AG20443 (cell line): ENCODE results near the gene NRBF2.
"Not testable (repeated sequence)": the region's sequence is repeated elsewhere in the genome, so short reads cannot be mapped to it uniquely, and the experiment has no call there.

Source experiments
- DNase-seq: peaks from one replicate; pipeline ENCODE4 v3.0.0; 2012; ENCODE audit warnings: low spot score, mixed read lengths

Gene NRBF2

DNA sequence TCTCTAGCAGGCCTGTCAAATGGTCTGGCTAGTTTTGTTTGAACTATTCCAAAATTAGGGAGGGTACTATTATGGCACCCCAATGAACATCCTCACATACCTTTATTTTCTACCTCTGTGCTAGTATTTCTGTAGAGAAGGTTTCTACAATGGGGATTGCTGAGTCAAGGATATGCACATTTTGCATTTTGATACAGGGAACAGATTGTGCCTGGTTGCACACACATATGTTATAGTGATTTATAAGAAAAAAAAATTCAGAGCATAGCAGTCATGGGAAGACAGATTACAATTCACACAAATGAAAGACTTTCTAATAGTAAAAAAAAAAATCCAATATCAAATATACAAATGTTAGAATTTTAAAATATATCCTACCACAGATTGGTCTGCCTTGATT is 14.1 kb upstream of the NRBF2 start:
- DNase-seq = no peak

DNA sequence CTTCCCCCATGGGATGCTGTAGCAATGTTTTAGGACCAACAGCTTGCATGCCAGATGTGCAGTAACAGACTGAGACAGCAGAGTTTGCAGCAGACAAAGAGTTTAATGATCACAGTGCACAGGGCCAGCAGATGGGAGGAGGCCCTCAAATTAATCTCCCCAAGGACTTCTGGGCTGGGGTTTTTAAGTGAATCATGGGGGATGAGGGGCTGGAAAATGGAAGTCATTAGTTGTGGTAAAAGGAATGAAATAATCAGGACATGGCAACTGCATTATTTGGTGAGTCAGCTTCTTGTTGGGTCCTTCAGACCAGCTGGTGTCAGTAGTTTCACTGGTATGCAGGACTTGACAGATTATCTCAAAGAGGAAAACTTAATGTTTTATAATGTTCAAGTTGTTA is 12.6 kb upstream of the NRBF2 start:
- DNase-seq = peak; percentile 80

DNA sequence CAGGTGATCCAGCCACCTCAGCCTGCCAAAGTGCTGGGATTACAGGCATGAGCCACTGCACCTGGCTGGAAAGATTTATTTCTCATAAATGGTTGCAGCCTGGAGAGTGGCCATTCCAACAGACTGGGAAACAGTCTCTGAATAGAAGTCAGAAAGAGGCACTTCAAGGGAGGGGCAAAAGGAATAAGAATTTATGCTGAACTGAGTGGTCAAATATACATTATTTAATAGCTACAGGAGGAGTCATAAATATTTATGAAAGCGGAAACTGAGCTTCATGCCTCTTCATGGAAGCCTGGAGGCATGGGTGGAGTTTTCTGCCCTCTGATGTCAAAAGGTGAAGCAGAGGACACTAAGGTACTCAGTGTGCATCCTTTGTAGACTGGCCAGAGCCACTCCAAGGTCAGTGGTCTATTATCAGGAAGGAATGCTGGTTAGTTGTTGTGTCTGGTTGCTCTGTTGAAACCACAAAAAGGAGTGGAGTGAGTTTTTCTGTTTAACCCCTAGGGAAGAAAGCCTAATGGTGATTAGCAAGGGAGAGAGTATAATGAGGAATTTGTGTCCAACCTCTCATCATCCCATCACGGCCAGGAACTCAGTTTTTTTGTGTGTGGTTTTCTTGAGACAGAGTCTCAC is 9.3 kb upstream of the NRBF2 start:
- no peak for DNase-seq

DNA sequence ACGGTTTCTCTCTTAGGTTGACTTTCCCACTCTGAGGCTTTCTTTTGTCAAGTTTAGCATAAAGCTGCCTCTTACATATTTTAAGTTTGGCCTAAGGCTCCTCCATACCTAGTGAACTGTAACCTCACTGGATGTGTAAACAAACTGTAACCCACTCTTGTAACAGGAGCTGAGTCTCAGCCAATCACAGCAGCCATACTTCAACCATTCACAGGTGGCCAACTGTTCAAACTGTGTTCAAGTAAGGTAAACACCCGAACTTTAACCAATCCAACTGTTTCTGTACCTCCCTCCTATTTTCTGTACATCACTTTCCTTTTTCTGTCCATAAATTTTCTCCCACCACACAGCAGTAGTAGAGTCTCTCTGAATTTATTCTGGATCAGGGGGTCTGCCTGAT is 7.7 kb upstream of the NRBF2 start:
- no peak for DNase-seq

DNA sequence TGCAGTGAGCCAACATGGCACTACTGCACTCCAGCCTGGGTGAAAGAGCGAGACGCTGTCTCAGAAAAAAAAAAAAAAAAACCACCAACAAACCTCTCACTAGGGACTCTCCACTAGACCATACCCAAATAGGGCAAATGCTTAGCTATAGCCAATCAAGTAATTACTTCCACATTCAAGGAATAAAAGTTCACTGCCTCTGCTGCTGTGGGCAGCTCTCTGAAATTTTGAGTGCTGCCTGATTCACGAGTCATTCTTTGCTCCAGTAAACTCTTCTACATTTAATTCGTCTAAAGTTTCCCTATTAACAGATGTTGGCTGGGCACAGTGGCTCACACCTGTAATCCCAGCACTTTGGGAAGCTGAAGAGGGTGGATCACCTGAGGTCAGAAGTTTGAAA is 4.7 kb upstream of the NRBF2 start:
- peak; percentile 20 for DNase-seq

DNA sequence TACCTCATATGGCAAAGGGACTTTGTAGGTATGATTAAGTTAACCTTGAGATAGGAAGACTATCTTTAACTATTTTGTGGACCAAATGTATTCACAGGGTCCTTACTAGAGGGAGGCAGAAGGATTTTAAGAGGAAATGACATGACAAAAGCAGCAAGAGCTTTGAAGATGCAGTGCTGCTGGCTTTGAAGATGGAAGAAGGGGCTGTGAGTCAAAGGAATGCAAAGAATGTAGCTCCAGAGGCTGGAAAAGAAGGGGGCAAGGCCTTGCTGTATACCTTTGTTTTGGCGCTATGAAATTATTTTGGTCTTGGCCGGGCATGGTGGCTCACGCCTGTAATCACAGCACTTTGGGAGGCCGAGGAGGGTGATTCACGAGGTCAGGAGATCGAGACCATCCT is 3.2 kb upstream of the NRBF2 start:
- no peak for DNase-seq

DNA sequence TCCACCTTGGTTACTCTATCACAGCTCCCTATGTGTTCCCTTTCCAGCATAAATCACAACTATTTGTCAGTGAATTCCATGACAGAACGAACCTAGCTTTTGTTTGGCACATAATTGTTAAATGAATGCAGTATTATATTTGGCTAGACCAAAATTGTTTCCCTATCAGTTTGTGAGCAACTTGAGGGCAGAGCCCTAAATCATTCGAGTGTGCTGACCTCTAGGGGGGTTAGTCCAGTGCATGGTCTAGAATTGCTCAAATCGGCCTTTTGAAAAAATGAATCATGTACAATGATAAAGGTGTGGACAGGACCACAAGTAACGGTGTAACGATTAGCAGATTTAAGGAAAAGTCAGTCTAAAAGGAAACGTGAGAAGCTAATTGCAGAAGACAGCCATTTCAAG is 475 bp upstream of the NRBF2 start:
- DNase-seq = no peak

DNA sequence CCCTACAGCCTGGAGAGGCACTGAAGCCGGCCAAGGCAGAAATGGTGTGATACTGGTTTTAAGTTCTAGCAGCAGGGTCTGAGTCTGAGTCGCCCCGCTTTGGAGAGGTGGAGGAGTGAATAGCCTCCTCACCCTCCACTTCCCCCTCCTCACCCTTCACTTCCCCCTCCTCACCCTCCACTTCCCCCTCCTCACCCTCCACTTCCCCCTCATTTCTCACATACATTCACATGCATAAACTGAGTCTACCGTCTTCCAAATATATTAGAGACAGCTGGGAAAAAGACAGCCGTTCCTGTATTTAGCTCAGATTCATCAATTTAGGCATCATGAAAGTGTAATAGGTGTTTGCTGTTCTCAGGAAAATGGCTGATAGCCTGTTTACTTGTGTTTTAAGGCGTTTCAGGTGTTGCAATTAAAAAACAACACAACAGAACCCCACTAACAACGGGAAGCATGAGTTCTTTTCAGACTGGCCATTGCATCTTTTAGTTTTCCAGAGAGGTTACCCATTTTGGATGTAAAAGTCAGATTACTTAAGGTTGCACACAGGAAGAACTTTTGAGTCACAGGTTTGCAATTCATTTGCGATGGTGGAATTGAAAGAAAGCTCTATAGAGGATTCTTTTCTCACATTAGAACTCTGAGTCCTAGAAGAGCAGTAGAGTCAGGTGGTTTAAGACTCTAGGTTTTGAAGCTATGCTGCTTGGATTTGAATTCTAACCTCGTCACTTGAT is 861 bp downstream of the NRBF2 start:
- DNase-seq = peak; percentile 22

DNA sequence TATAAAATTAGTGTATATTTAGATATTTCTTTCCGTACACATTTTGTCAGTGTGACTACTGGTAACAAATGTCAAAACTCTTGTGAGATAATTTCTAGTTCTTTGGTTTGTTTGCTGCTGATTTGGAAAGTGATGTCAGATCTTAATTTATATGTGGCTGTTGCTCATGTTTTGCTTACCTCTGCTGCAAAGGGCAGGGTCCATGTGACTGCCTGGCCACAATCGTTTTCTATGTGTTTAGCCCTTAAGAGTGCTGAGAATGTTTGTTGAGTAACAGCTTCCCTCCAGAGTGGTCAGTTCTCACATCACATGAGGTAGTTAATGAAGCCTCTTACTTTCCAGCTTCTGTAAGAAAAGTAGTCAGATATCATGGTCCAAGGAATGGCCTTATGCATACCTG is 4.2 kb downstream of the NRBF2 start:
- peak; percentile 47 for DNase-seq

DNA sequence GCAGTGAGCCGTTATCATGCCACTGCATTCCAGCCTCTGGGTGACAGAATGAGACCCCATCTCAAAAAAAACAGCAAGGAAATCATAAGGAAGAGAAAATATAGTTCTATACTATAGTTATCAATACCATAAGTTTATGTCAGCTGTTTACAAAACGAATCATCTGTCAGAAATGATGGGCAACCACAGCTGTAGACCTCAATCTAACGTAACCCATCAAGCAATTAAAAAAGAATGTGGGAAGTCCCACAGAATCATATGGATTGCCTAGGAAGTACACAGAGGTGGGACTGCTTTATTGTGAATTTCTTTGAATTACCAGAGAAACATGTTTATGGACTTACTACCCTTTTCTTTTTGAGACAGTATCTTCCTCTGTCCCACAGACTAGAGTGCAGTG is 6.9 kb downstream of the NRBF2 start:
- DNase-seq = no peak

DNA sequence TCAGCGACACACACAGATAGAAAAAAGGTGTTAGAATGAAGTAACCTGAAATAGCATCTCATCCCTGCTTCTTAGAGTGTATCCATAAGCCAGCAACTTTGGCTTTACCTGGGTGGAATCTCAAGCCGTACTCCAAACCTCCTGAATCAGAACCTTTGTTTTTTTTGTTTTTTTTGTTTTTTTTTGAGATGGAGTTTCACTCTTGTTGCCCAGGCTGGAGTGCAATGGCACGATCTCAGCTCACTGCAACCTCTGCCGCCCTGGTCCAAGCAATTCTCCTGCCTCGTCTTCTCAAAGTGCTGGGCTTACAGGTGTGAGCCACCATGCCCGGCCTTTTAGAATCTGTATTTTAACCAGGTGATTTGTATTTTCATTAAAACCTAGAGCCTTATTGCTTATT is 9.0 kb downstream of the NRBF2 start:
- DNase-seq = no peak

DNA sequence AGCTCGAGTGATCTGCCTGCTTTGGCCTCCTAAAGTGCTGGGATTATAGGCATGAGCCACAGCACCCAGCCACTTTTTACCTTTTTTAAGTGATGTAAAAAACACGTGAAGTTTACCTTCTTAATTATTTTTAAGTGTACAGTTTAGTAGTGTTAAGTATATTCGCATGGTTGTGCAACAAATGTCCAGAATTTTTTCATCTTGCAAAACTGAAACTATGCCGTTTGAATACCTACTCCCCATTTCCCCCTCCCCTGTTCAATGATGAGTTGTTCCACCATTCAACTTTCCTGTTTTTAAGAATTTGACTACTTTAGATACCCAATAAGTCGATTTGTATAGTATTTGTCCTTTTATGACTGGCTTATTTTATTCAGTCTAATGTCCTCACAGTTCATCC is 10.9 kb downstream of the NRBF2 start:
- DNase-seq = no peak

DNA sequence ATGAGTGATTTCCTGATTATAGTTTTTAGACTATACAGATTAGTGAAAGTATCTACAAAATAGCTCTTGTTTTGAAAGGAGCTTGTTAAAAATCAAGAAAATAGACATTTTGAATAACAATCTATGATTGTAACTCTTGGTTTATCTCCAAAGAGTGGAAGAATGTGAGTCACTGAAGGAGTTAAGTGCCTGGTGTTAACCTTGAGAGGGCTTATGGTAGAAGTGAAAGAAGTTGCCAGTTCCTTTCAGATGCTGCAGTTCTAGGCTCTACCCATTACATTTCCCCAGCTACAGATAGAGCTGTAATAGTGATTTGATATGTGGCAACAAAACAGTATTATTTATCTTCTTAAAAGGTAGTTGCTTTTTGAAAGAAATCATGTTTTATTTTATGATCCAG is 12.7 kb downstream of the NRBF2 start:
- DNase-seq = peak; percentile 17

DNA sequence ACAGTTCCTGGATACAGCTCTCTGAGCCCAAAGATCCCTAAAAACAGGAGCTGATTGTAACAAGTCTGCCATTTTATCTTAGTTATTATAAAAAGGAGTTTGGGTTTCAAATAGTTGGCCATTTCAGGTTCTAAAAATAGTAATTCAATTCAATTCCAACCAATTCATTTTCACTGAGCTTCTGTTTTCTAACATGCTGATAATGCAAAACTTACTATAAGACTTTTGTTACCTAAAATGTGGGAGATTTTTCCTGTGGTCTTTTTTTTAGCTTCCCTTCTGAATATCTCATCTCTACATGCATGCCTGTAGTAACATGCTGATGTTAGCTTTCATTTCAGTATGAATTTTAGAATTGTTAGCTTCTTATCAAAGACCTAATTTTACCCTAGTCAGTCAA is 13.4 kb downstream of the NRBF2 start:
- DNase-seq = no peak

DNA sequence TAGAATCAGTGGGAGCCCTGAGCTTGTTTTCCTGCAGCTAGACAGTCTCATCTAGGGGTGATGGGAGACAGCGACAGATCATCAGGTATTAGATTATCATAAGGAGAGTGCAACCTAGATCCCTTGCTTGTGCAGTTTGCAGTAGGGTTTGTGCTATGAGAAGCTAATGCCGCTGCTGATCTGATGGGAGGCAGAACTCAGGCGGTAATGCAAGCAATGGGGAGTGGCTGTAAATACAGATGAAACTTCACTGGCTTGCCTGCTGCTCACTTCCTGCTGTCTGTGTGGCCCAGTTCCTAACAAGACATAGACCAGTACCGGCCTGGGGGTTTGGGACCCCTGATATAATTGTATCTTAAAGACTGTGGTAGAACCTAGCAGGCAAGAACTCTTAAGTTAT is 17.6 kb downstream of the NRBF2 start:
- DNase-seq = no peak

DNA sequence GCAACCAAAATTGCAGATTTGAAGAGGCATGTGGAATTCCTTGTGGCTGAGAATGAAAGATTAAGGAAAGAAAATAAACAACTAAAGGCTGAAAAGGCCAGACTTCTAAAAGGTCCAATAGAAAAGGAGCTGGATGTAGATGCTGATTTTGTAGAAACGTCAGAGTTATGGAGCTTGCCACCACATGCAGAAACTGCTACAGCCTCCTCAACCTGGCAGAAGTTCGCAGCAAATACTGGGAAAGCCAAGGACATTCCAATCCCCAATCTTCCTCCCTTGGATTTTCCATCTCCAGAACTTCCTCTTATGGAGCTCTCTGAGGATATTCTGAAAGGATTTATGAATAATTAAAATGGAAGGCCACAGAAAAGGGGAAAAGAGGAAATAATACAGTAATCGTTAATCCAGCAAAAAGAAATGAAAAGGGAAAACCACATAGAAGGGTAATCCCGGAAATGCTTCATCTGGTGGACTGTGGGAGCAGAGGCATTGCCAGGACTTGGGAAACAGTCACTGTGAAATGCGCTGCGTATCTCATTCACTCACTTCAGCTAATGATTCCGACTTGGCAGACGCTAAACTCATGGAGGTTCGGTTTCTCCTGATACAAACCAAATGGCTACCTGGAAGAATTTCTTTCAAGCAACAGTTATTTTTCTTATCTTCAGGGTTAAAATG is 20.9 kb downstream of the NRBF2 start:
- not testable (repeated sequence) for DNase-seq

DNA sequence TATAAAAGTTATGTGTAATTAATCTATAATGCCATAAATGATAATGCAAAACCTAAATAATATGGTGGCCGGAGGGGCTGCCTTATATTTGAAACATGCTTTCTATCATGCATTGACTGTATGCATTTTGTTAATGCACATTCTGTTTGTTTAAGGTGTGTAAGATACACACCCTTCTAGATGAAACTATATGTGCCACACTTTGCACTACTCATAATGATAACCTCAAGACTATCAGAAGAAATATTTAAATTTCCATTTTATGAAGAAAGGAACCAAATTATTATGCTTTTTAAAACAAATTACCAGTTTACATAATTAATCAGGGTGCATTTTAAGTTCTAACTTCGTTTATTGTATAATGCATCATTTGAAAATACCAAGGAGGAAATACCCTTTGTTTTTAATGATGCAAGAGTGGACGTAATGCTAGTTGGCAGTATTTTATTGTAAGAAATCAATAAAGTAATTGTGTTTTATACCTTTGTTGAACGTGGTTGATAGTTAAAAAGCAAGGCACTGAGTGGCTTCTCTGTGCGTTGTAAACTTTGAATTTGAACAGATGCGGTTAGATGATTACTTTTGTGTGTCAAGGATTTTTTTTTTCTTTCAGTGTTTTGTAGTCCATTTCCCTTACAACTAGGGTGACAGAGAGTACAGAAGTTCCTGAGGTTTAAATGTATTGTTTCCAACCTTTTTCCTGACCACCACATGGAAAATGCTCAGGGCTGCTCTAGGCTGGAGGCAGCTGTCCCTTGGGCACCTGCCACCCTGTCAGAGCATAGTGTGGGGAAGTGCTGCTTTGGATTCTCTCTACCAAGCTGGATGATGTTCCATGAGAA is 21.6 kb downstream of the NRBF2 start:
- no peak for DNase-seq

DNA sequence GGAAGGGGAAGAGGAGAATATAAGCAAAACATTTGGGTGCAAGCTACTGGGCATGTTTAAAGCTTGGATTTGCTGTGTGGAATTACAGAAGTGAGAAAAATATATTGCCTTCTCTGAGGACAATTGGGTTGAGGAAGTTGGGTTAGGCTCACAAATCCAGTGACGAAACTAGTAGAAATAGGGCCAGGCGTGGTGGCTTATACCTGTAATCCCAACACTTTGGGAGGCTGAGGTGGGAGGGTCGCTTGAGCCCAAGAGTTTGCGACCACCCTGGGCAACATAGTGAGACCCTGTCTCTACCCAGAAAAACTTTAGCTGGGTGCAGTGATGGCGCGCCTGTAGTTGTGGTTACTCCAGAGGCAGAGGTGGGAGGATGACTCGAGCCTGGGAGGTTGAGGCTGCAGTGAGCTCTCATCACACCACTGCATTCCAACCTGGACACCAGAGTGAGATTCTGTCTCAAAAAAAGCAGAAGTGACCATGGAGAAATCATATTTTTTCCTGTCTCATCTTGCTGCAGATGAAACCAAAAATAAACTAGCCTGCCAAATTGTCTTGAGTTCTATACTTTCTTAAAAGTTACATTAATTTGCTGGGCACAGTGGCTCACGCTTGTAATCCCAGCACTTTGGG is 22.4 kb downstream of the NRBF2 start:
- no peak for DNase-seq

DNA sequence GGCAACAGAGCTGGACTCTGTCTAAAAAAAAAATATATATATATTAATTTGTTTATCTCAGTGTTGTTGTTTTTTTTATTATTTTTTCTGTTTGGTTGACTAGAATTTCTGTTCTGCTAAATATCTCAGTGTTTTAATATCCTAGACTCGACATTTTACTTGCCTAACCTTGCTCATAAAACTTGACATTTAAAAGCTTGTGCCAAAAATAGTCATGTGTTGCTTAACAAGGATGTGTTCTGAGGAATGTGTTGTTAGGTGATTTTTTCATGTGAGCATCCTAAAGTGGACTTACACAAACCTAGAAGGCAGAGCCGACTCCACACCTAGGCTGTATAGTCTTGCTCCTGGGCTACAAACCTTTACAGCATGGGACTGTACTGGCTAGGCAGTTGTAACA is 23.1 kb downstream of the NRBF2 start:
- no peak for DNase-seq

DNA sequence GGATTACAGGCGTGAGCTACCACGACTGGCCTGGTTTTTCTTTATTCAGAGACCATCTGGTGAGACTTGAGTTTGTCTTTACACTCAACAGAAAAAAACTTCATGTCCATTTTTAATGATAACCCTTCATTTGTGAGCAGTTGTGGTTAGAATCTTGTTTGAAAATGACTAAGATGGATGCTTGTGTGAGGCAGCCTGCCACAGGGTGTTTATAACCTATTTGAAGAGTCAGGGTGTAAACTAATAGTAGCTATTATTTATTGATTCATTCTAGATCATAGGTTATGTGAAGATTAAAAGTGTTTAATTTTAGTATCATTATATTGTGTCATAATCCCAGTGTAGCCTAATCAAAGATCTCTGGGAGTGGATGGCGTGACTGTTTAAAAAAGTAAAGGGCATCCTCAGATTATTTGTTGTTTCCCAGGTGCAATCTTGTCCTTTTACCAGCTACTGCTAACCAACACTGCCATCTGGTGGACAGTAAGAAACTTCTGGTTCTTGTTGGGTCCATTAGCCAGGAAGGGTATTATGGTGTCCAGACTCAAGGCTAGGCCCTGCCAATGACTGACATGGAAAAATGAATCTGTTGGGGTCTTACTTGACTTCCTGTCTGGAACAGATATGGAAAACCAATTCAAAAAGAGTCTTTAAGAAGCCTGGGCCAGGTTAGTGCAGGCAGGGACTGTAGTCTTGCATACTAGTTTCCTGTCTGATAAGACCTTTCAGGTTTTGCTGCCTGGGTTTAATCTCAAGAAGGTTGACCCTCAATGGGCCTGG is 24.9 kb downstream of the NRBF2 start:
- DNase-seq = peak; percentile 74

DNA sequence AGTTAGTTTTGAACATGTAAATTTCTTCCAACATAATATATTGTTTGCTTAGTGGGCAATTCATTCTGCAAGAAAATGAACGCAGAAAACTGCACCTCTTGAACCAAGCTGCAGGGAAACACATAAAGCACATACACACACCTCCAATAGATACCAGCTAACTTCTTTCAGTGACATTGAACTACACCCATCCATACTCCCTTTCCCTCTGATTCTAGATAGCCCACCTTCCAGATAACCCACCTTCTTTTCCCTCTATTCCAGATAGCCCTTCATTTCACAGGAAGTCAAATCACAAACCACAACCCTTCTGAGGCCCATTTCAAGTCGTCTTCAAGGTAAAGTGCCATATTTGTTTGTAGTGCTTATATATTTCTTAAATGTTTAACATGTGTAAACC is 28.5 kb downstream of the NRBF2 start:
- no peak for DNase-seq
